RWPE1 (cell line): ENCODE measurements around the gene SCN8A.
A peak's percentile ranks its signal among the peaks of the same experiment; 100 is the strongest.

Experiments used
- CTCF ChIA-PET: fragments of 350-600 bp; sonication (Branson Sonifier 250); formaldehyde crosslinking; extraction: SDS; loops from one replicate; lab custom pipeline; 2021; lab: Yijun Ruan, JAX
- POLR2A ChIA-PET: fragments of 400-600 bp; formaldehyde crosslinking; extraction: SDS; loops from one replicate; lab custom pipeline; 2020; ENCODE audit warnings: antibody characterized with exemption; ENCODE audit not compliant: low non-redundant PET; lab: Yijun Ruan, JAX
- DNase-seq: peaks from one replicate; pipeline ENCODE4 v3.0.0; 2012; ENCODE audit warnings: low spot score
- H3K27ac ChIP-seq: fragments of 450-650 bp; 2 replicates; pipeline ENCODE4 v1.5.1; 2017
- CTCF ChIP-seq: fragments of 450-650 bp; conservative IDR thresholded peaks from 2 replicates; pipeline ENCODE4 v1.5.1; 2017; ENCODE audit warnings: low read depth, mild to moderate bottlenecking

The SCN8A gene

GRCh38 chr12:51763743-51764142 lies 172.7 kb downstream of the SCN8A start:
- ChIA-PET CTCF (interaction anchor here (0.6 kb wide), 1 partner anchor 343 kb away, joined by 3 read pairs; no protein-coding TSS in a partner anchor), POLR2A (no interaction called here)
- TF ChIP-seq CTCF, result no peak
- no peak overlapping the region for H3K27ac ChIP-seq
- no peak for DNase-seq

GRCh38 chr12:51766067-51766676 lies 175.1 kb downstream of the SCN8A start:
- H3K27ac ChIP-seq, result no peak overlapping the region
- CTCF ChIA-PET, result no interaction called here
- no peak for DNase-seq
- POLR2A ChIA-PET, result no interaction called here
- TF ChIP-seq CTCF, result no peak

GRCh38 chr12:51771008-51771407 lies 180.0 kb downstream of the SCN8A start:
- DNase-seq, result peak; percentile 7
- H3K27ac ChIP-seq, result no peak overlapping the region
- CTCF ChIA-PET, result interaction anchor here (0.6 kb wide), 1 partner anchor 23 kb away, joined by 6 read pairs; no protein-coding TSS in a partner anchor
- no peak for TF ChIP-seq CTCF
- POLR2A ChIA-PET, result no interaction called here

GRCh38 chr12:51773145-51773869 lies 182.3 kb downstream of the SCN8A start:
- peak; percentile 44 for DNase-seq
- no peak for TF ChIP-seq CTCF
- peak overlapping the region; percentile 52 for H3K27ac ChIP-seq
- CTCF ChIA-PET, result no interaction called here
- POLR2A ChIA-PET, result no interaction called here

- ChIA-PET POLR2A (no interaction called here), CTCF (interaction anchor here (0.7 kb wide), 1 partner anchor 12 kb away, joined by 4 read pairs; no protein-coding TSS in a partner anchor)
- TF ChIP-seq CTCF, result no peak
- DNase-seq, result no peak
- no peak overlapping the region for H3K27ac ChIP-seq
Observed at GRCh38 chr12:51774933-51775332, 183.9 kb downstream of the SCN8A start.

GRCh38 chr12:51777457-51777856 lies 186.4 kb downstream of the SCN8A start:
- H3K27ac ChIP-seq, result no peak overlapping the region
- no peak for DNase-seq
- POLR2A ChIA-PET, result no interaction called here
- TF ChIP-seq CTCF, result no peak
- CTCF ChIA-PET, result no interaction called here
